Esophagus muscularis mucosa (tissue), 3 donors: ENCODE data around the gene TSEN2.

Source experiments
- CTCF ChIP-seq, 3 experiments: fragments of 200-600 bp in 2 of 3; fragments of 450-650 bp in 1 of 3; sonication (generic) in 2 of 3; IDR thresholded peaks; one replicate each; pipeline ENCODE4 v1.5.1; 2017 to 2019; ENCODE audit warnings: antibody characterized with exemption in 3 of 3, mild to moderate bottlenecking in 2 of 3, moderate library complexity in 1 of 3
- POLR2AphosphoS5 ChIP-seq, 2 donors: sonication (generic); formaldehyde crosslinking; IDR thresholded peaks; one replicate each; pipeline ENCODE4 v1.6.1; 2017; ENCODE audit warnings: antibody characterized with exemption in 2 of 2

- TF ChIP-seq CTCF (IDR thresholded peaks at IDR 0.05) (no peak), POLR2AphosphoS5 (IDR thresholded peaks at IDR 0.05) (no peak)
Measured at GRCh38 chr3:12451481-12451880, 32.8 kb upstream of the TSEN2 start.
